ENCODE data around the gene CACUL1. TPM values are rescaled to one million over a fixed set of nuclear protein-coding genes. Genes with fewer than 3 reads are reported as not detected.

Gene CACUL1
- total and polyA plus RNA-seq, 2 experiments from 2014 or later: 37.5 to 48.3 TPM

DNA sequence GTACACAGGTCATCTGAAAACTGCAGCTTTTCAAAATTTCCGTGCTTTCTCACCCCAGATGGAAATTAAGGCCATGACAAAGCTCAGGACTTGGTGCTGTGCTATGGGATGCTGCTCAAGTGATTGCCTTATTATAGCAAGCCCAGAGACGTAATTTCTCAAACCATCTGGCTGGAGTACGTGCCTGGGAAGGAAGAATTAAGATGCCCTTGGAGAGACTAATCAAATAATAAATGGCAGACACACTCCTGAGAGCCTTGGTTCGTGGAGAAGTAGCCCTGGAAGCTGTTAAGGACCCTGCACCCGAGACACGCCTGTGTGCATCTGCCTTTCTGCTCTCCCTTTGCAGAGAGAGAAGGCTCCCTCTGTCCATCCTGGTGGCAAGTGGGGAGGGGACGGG is 121.0 kb downstream of the CACUL1 start:
- DNase-seq (ENCODE audit: low spot score): no peak
- H3K27ac ChIP-seq: no peak overlapping the region
- WGBS (ENCODE audit: low lambda C conversion rate, missing lambda C conversion rate): 71% methylated on average over 7 of the region's 7 CpGs
- H3K27me3 ChIP-seq: peaks cover 19% of the 10 kb centered on the region
- H2AFZ ChIP-seq: no peak overlapping the region
- no peaks in the 10 kb centered on the region for H4K20me1 ChIP-seq (ENCODE audit: insufficient read depth, poor library complexity, severe bottlenecking)
- TF ChIP-seq EZH2phosphoT487 (IDR thresholded peaks at IDR 0.05; ENCODE audit: low read depth, severe bottlenecking, unreplicated experiment) (no peak), EZH2 (IDR thresholded peaks at IDR 0.05; ENCODE audit: borderline replicate concordance) (no peak), CTCF (IDR thresholded peaks at IDR 0.05; ENCODE audit: poor library complexity) (no peak)
- H3K4me1 ChIP-seq (ENCODE audit: insufficient read depth): no peaks in the 10 kb centered on the region
- H3K79me2 ChIP-seq: no peaks in the 10 kb centered on the region
- H3K4me3 ChIP-seq: no peak overlapping the region
- H3K4me2 ChIP-seq: no peak overlapping the region
- no peaks in the 10 kb centered on the region for H3K9me2 ChIP-seq (replicated peaks; ENCODE audit: insufficient read depth)
- no peaks in the 10 kb centered on the region for H3K9me3 ChIP-seq (ENCODE audit: low read depth)
- no peaks in the 10 kb centered on the region for H3K36me3 ChIP-seq (replicated peaks; ENCODE audit: insufficient read depth, low read depth)

GRCh38 chr10:118629211-118629610 is 125.6 kb downstream of the CACUL1 start:
- Histone ChIP-seq H4K20me1 (ENCODE audit: insufficient read depth, poor library complexity, severe bottlenecking) (no peaks in the 10 kb centered on the region), H3K4me1 (ENCODE audit: insufficient read depth) (no peaks in the 10 kb centered on the region), H3K9me2 (replicated peaks; ENCODE audit: insufficient read depth) (no peaks in the 10 kb centered on the region), H3K27ac (no peak overlapping the region), H3K27me3 (peaks cover 33% of the 10 kb centered on the region), H3K9me3 (ENCODE audit: low read depth) (no peaks in the 10 kb centered on the region), H3K36me3 (replicated peaks; ENCODE audit: insufficient read depth, low read depth) (no peaks in the 10 kb centered on the region), H3K79me2 (no peaks in the 10 kb centered on the region), H2AFZ (no peak overlapping the region), H3K4me3 (no peak overlapping the region), H3K4me2 (no peak overlapping the region)
- no peak for DNase-seq (ENCODE audit: low spot score)
- WGBS (ENCODE audit: low lambda C conversion rate, missing lambda C conversion rate): 73% methylated on average over 3 of the region's 3 CpGs
- TF ChIP-seq EZH2 (IDR thresholded peaks at IDR 0.05; ENCODE audit: borderline replicate concordance): no peak
- no peak for TF ChIP-seq CTCF (IDR thresholded peaks at IDR 0.05; ENCODE audit: poor library complexity)
- TF ChIP-seq EZH2phosphoT487 (IDR thresholded peaks at IDR 0.05; ENCODE audit: low read depth, severe bottlenecking, unreplicated experiment): no peak

- TF ChIP-seq CTCF (IDR thresholded peaks at IDR 0.05; ENCODE audit: poor library complexity) (no peak), EZH2 (IDR thresholded peaks at IDR 0.05; ENCODE audit: borderline replicate concordance) (no peak), EZH2phosphoT487 (IDR thresholded peaks at IDR 0.05; ENCODE audit: low read depth, severe bottlenecking, unreplicated experiment) (no peak)
- Histone ChIP-seq H3K9me3 (ENCODE audit: low read depth) (no peaks in the 10 kb centered on the region), H3K4me3 (no peak overlapping the region), H2AFZ (no peak overlapping the region), H3K79me2 (no peaks in the 10 kb centered on the region), H3K27me3 (peaks cover 36% of the 10 kb centered on the region), H3K4me2 (no peak overlapping the region), H3K9me2 (replicated peaks; ENCODE audit: insufficient read depth) (no peaks in the 10 kb centered on the region), H3K4me1 (ENCODE audit: insufficient read depth) (no peaks in the 10 kb centered on the region), H3K36me3 (replicated peaks; ENCODE audit: insufficient read depth, low read depth) (no peaks in the 10 kb centered on the region), H3K27ac (no peak overlapping the region), H4K20me1 (ENCODE audit: insufficient read depth, poor library complexity, severe bottlenecking) (no peaks in the 10 kb centered on the region)
- no peak for DNase-seq (ENCODE audit: low spot score)
Observed at GRCh38 chr10:118628397-118628796, 126.4 kb downstream of the CACUL1 start.

- H3K4me2 ChIP-seq: no peak overlapping the region
- H3K27me3 ChIP-seq: peaks cover 32% of the 10 kb centered on the region
- no peaks in the 10 kb centered on the region for H4K20me1 ChIP-seq (ENCODE audit: insufficient read depth, poor library complexity, severe bottlenecking)
- H3K9me3 ChIP-seq (ENCODE audit: low read depth): no peaks in the 10 kb centered on the region
- no peaks in the 10 kb centered on the region for H3K4me1 ChIP-seq (ENCODE audit: insufficient read depth)
- DNase-seq (ENCODE audit: low spot score): no peak
- H3K9me2 ChIP-seq (replicated peaks; ENCODE audit: insufficient read depth): no peaks in the 10 kb centered on the region
- 61% methylated on average over 3 of the region's 3 CpGs for WGBS (ENCODE audit: low lambda C conversion rate, missing lambda C conversion rate)
- H3K79me2 ChIP-seq: no peaks in the 10 kb centered on the region
- no peak for TF ChIP-seq EZH2phosphoT487 (IDR thresholded peaks at IDR 0.05; ENCODE audit: low read depth, severe bottlenecking, unreplicated experiment)
- TF ChIP-seq CTCF (IDR thresholded peaks at IDR 0.05; ENCODE audit: poor library complexity): peak; percentile 8
- H3K36me3 ChIP-seq (replicated peaks; ENCODE audit: insufficient read depth, low read depth): no peaks in the 10 kb centered on the region
- H2AFZ ChIP-seq: no peak overlapping the region
- H3K27ac ChIP-seq: no peak overlapping the region
- H3K4me3 ChIP-seq: no peak overlapping the region
Observed at GRCh38 chr10:118626953-118627352, 127.8 kb downstream of the CACUL1 start.

Data from hepatocyte (in vitro differentiated cells).